ENCODE data around the gene DOK3.

The DOK3 gene

DNA sequence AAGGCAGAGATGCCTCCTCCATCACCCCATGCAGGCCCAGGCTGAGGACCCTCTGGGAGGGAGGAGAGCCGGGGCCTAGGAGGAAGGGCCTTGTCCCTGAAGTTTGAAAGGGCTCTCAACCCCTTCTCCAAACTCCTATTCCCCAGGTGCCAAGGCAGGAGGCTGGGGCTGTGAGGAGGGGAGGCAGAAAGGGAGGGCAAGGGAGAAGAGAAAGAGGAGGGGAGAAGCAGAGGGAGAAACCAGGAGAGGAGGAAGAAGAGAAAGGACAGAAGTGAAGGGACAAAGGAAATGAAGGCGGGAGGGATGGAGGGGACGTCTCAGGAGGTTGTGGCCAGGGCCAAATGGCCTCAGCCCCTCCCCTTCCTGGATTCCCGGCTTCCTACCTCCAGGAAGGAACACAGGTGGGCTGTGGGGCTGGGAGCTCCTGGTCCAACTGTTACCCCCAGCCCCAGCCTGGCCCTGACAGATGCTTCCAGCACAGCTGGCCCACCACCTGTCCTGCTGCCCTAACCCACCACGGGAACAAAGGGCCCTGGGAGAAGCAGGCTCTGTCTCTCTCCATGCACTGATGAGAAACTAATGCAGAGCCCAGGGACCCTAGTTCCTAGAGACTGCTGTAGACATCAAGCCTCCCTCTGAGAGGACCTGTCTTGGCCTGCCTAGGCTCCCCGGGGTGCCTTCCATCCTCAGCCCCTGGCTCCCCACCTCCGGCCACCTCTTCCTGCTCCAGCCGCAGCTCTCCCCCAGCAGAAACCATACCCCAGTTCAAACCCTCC is 39.7 kb downstream of the DOK3 start:
- no peak overlapping the region for H3K9ac ChIP-seq (ENCODE audit: low read length)
- no peak overlapping the region for H2AK5ac ChIP-seq (ENCODE audit: low read length)
- peaks cover 13% of the 10 kb centered on the region for H3K79me1 ChIP-seq (ENCODE audit: low read length)
- H2BK120ac ChIP-seq (ENCODE audit: insufficient read depth, low read length, poor library complexity), result no peak overlapping the region
- no peak overlapping the region for H2AFZ ChIP-seq (ENCODE audit: insufficient read depth, low read length, poor library complexity)
- no peak for DNase-seq
- H3K79me2 ChIP-seq (ENCODE audit: control insufficient read depth, insufficient read depth, low read length, poor library complexity), result peaks cover 27% of the 10 kb centered on the region
- no peak overlapping the region for H4K8ac ChIP-seq (ENCODE audit: low read depth, low read length)
- peaks cover 64 to 69% of the 10 kb centered on the region in 2 experiments for H3K36me3 ChIP-seq (ENCODE audit: control insufficient read depth in 1 of 2, insufficient read depth in 2 of 2, low read length in 2 of 2)
- peak overlapping the region; percentile 28 for H3K4me2 ChIP-seq (ENCODE audit: low read length)
- no CpG with 5 or more reads among the region's 8 CpGs for WGBS (ENCODE audit: extremely low coverage, insufficient coverage, insufficient read length)
- H4K12ac ChIP-seq (ENCODE audit: low read depth, low read length), result no peak overlapping the region
- H3K23ac ChIP-seq (ENCODE audit: low read length), result no peak overlapping the region
- H3K4me1 ChIP-seq (ENCODE audit: control insufficient read depth in 1 of 2, insufficient read depth in 2 of 2, low read length in 2 of 2), result peaks cover 34 to 36% of the 10 kb centered on the region in 2 experiments
- peak overlapping the region; percentile 59 for H3K4ac ChIP-seq (ENCODE audit: low read depth, low read length)
- peak overlapping the region; percentile 10 for H3K18ac ChIP-seq (ENCODE audit: low read length)
- no peak overlapping the region for H2BK12ac ChIP-seq (ENCODE audit: low read length)
- H3K14ac ChIP-seq (ENCODE audit: low read length), result peak overlapping the region; percentile 20
- no peak overlapping the region for H3K4me3 ChIP-seq (ENCODE audit: low read depth, low read length)
- no peaks in the 10 kb centered on the region for H3K27me3 ChIP-seq (ENCODE audit: insufficient read depth, low read length)
- H3K9me3 ChIP-seq (ENCODE audit: insufficient read depth, low read depth, low read length), result peaks cover 6% of the 10 kb centered on the region
- no peak overlapping the region for H4K91ac ChIP-seq (ENCODE audit: low read depth, low read length)
- peak overlapping the region; percentile 4 for H3K27ac ChIP-seq (ENCODE audit: low read depth, low read length)
- no peak overlapping the region for H2BK5ac ChIP-seq (ENCODE audit: low read depth, low read length, poor library complexity)

DNA sequence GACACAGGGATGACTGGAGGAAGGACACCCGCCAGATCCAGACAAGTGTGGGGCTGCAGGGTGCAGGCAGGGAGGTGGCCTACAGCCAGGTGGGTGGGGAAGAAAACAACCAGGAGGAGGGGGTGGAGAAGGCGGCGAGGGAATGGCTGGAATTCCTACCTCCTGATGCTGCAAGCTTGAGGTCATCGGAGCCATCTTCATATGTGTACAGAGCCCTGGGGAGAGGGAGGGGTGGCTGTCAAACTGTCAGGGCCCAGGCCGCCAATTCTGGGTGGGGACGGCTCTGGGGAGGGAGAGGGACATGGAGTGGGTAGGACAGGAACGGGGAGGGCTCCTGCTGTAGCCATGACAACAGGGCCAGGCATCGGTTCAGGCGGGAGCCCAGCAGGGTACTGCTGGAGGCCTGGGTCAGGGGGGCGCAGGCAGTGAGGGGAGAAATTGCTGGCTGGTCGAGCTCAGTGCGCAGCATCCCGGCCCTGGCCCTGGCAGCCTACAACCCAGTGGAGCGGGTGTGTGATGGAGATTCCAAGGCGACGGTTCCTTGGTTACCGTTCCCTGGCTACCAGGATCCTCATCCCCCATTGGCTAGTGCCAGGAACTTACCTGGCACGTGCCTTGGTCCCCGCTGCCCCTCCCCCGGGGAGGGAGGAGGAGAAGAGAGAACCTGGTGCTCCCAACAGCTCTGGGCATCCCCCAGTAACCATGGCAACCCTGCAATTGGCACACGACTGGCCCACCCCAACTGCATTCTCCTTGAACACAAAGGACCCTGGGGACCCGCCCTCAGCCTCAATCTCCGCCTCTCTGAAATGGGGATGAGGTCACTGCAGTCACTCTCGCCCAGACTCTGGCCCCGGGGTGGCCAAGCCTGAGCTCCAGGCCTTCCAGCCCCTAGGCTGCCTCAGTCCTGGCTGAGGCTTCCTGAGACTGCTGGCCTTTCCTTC is 40.7 kb downstream of the DOK3 start:
- H4K8ac ChIP-seq (ENCODE audit: low read depth, low read length), result no peak overlapping the region
- DNase-seq, result peak; percentile 62 to 74
- no peak overlapping the region for H2AFZ ChIP-seq (ENCODE audit: insufficient read depth, low read length, poor library complexity)
- H2BK120ac ChIP-seq (ENCODE audit: insufficient read depth, low read length, poor library complexity), result no peak overlapping the region
- H4K12ac ChIP-seq (ENCODE audit: low read depth, low read length), result no peak overlapping the region
- no peak overlapping the region for H3K9ac ChIP-seq (ENCODE audit: low read length)
- H3K4me1 ChIP-seq (ENCODE audit: control insufficient read depth in 1 of 2, insufficient read depth in 2 of 2, low read length in 2 of 2), result peaks cover 34 to 36% of the 10 kb centered on the region in 2 experiments
- no peak overlapping the region for H2BK5ac ChIP-seq (ENCODE audit: low read depth, low read length, poor library complexity)
- peaks cover 27% of the 10 kb centered on the region for H3K79me2 ChIP-seq (ENCODE audit: control insufficient read depth, insufficient read depth, low read length, poor library complexity)
- peaks cover 13% of the 10 kb centered on the region for H3K79me1 ChIP-seq (ENCODE audit: low read length)
- H3K4me2 ChIP-seq (ENCODE audit: low read length), result no peak overlapping the region
- no peak overlapping the region for H3K4ac ChIP-seq (ENCODE audit: low read depth, low read length)
- H3K14ac ChIP-seq (ENCODE audit: low read length), result no peak overlapping the region
- no peak overlapping the region for H4K91ac ChIP-seq (ENCODE audit: low read depth, low read length)
- no peak overlapping the region for H2BK12ac ChIP-seq (ENCODE audit: low read length)
- H3K27me3 ChIP-seq (ENCODE audit: insufficient read depth, low read length), result no peaks in the 10 kb centered on the region
- no peak overlapping the region for H3K23ac ChIP-seq (ENCODE audit: low read length)
- peak overlapping the region; percentile 51 for H3K18ac ChIP-seq (ENCODE audit: low read length)
- H3K4me3 ChIP-seq (ENCODE audit: low read depth, low read length), result no peak overlapping the region
- H3K27ac ChIP-seq (ENCODE audit: low read depth, low read length), result no peak overlapping the region
- no peak overlapping the region for H2AK5ac ChIP-seq (ENCODE audit: low read length)
- peaks cover 64 to 69% of the 10 kb centered on the region in 2 experiments for H3K36me3 ChIP-seq (ENCODE audit: control insufficient read depth in 1 of 2, insufficient read depth in 2 of 2, low read length in 2 of 2)
- no CpG with 5 or more reads among the region's 25 CpGs for WGBS (ENCODE audit: extremely low coverage, insufficient coverage, insufficient read length)
- peaks cover 4% of the 10 kb centered on the region for H3K9me3 ChIP-seq (ENCODE audit: insufficient read depth, low read depth, low read length)

DNA sequence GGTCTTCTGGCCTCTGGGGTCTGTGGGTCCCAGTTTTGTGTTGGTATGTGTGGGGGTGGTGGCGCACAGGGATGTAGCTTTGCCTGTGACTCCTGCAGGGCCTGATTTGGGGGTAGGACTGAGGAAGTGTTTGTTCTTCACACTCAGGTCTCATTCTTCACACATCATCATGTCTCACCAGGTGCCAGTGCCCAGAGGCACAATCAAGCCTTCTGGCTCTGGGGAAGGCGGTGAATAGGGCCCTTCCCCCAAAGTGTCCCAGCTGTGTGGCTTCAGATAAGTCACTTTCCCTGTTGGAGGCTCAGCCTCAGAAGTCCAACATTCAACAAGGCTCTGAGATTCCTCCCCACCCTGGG is 41.3 kb downstream of the DOK3 start:
- no peak overlapping the region for H3K4me3 ChIP-seq (ENCODE audit: low read depth, low read length)
- DNase-seq, result peak in 1 of 2 donors; percentile 29
- H4K12ac ChIP-seq (ENCODE audit: low read depth, low read length), result no peak overlapping the region
- H2BK5ac ChIP-seq (ENCODE audit: low read depth, low read length, poor library complexity), result no peak overlapping the region
- H2BK120ac ChIP-seq (ENCODE audit: insufficient read depth, low read length, poor library complexity), result no peak overlapping the region
- H3K27ac ChIP-seq (ENCODE audit: low read depth, low read length), result no peak overlapping the region
- H3K4me1 ChIP-seq (ENCODE audit: control insufficient read depth in 1 of 2, insufficient read depth in 2 of 2, low read length in 2 of 2), result peaks cover 34% of the 10 kb centered on the region in 2 experiments
- H4K8ac ChIP-seq (ENCODE audit: low read depth, low read length), result no peak overlapping the region
- no peak overlapping the region for H3K4ac ChIP-seq (ENCODE audit: low read depth, low read length)
- WGBS (ENCODE audit: extremely low coverage, insufficient coverage, insufficient read length), result no CpG with 5 or more reads among the region's 2 CpGs
- H4K91ac ChIP-seq (ENCODE audit: low read depth, low read length), result no peak overlapping the region
- H2AFZ ChIP-seq (ENCODE audit: insufficient read depth, low read length, poor library complexity), result no peak overlapping the region
- H3K9me3 ChIP-seq (ENCODE audit: insufficient read depth, low read depth, low read length), result peaks cover 4% of the 10 kb centered on the region
- H3K14ac ChIP-seq (ENCODE audit: low read length), result no peak overlapping the region
- H3K36me3 ChIP-seq (ENCODE audit: control insufficient read depth in 1 of 2, insufficient read depth in 2 of 2, low read length in 2 of 2), result peaks cover 70 to 72% of the 10 kb centered on the region in 2 experiments
- H3K27me3 ChIP-seq (ENCODE audit: insufficient read depth, low read length), result no peaks in the 10 kb centered on the region
- H2AK5ac ChIP-seq (ENCODE audit: low read length), result no peak overlapping the region
- no peak overlapping the region for H3K9ac ChIP-seq (ENCODE audit: low read length)
- H2BK12ac ChIP-seq (ENCODE audit: low read length), result no peak overlapping the region
- H3K23ac ChIP-seq (ENCODE audit: low read length), result no peak overlapping the region
- peaks cover 26% of the 10 kb centered on the region for H3K79me2 ChIP-seq (ENCODE audit: control insufficient read depth, insufficient read depth, low read length, poor library complexity)
- peaks cover 12% of the 10 kb centered on the region for H3K79me1 ChIP-seq (ENCODE audit: low read length)
- H3K4me2 ChIP-seq (ENCODE audit: low read length), result no peak overlapping the region
- peak overlapping the region; percentile 51 for H3K18ac ChIP-seq (ENCODE audit: low read length)

DNA sequence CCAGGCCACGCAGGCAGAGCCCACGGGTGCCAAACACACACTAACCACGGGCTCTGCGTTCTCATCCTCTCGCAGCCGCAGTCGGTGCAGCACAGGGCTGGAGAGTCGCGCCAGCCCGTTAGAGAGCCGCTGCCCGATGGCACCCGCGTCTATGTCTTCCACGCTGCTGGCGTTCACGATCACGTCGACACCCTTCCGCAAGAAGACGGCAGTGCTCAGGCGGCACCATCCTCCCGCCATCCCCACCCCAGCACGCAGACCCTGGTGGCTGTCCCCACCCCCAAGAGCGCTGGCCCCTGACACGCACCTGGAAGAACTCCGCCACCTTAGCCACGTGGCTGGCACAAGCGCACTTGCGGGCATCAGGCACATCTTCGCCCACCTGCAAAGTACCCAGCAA is 42.2 kb downstream of the DOK3 start:
- no peak overlapping the region for H4K91ac ChIP-seq (ENCODE audit: low read depth, low read length)

More for the DNA sequence above, 42.2 kb downstream of the DOK3 start:
- Histone ChIP-seq H3K27ac (ENCODE audit: low read depth, low read length) (no peak overlapping the region), H3K9ac (ENCODE audit: low read length) (no peak overlapping the region), H3K4me1 (ENCODE audit: control insufficient read depth in 1 of 2, insufficient read depth in 2 of 2, low read length in 2 of 2) (peaks cover 33 to 34% of the 10 kb centered on the region in 2 experiments), H3K79me2 (ENCODE audit: control insufficient read depth, insufficient read depth, low read length, poor library complexity) (peaks cover 18% of the 10 kb centered on the region), H3K23ac (ENCODE audit: low read length) (no peak overlapping the region), H3K4me2 (ENCODE audit: low read length) (no peak overlapping the region), H3K79me1 (ENCODE audit: low read length) (peaks cover 7% of the 10 kb centered on the region), H2AFZ (ENCODE audit: insufficient read depth, low read length, poor library complexity) (no peak overlapping the region), H3K36me3 (ENCODE audit: control insufficient read depth in 1 of 2, insufficient read depth in 2 of 2, low read length in 2 of 2) (peaks cover 76 to 77% of the 10 kb centered on the region in 2 experiments), H4K8ac (ENCODE audit: low read depth, low read length) (no peak overlapping the region), H3K9me3 (ENCODE audit: insufficient read depth, low read depth, low read length) (peaks cover 4% of the 10 kb centered on the region), H3K27me3 (ENCODE audit: insufficient read depth, low read length) (no peaks in the 10 kb centered on the region), H3K18ac (ENCODE audit: low read length) (no peak overlapping the region), H2BK120ac (ENCODE audit: insufficient read depth, low read length, poor library complexity) (no peak overlapping the region), H3K14ac (ENCODE audit: low read length) (no peak overlapping the region), H2AK5ac (ENCODE audit: low read length) (no peak overlapping the region), H2BK5ac (ENCODE audit: low read depth, low read length, poor library complexity) (no peak overlapping the region), H3K4me3 (ENCODE audit: low read depth, low read length) (peak overlapping the region; percentile 29), H2BK12ac (ENCODE audit: low read length) (no peak overlapping the region), H4K12ac (ENCODE audit: low read depth, low read length) (no peak overlapping the region), H3K4ac (ENCODE audit: low read depth, low read length) (no peak overlapping the region)
- no peak for DNase-seq
- no CpG with 5 or more reads among the region's 31 CpGs for WGBS (ENCODE audit: extremely low coverage, insufficient coverage, insufficient read length)

Measured in trophoblast cell (in vitro differentiated cells and primary cell).